Endothelial cell of umbilical vein (primary cell): ENCODE data around the gene NSD1. TPM values are rescaled to one million over a fixed set of nuclear protein-coding genes. Genes with fewer than 3 reads are reported as not detected.

Source experiments
- BruUV-seq: library from RNA; stranded (reverse); fragments of 400-500 nt; replicated peaks from 2 replicates; lab custom pipeline; 2021; lab: Mats Ljungman, UMichigan
- CTCF ChIA-PET: fragments of 300-600, 350-600 bp; sonication (Branson Sonifier 250); formaldehyde crosslinking; loops from one replicate; lab custom pipeline; 2021; ENCODE audit warnings: antibody characterized with exemption, inconsistent platforms; lab: Charles Lee
- POLR2A ChIA-PET: fragments of 300-600, 350-600 bp; sonication (Branson Sonifier 250); formaldehyde crosslinking; loops from one replicate; lab custom pipeline; 2021; ENCODE audit warnings: antibody characterized with exemption, inconsistent platforms; lab: Charles Lee
- DNase-seq: peaks from one replicate; pipeline ENCODE4 v3.0.0-alpha.2; 2011; ENCODE audit warnings: low read depth, low spot score
- FAIRE-seq: peaks from 2 replicates; lab custom pipeline; 2011; peaks lifted over from hg19 to GRCh38; lab: Jason Lieb, UNC
- H2AFZ ChIP-seq: 2 replicates; pipeline ENCODE4 v1.6.0; 2012; ENCODE audit warnings: low read depth, low read length, control low read depth, inconsistent platforms
- H3K27ac ChIP-seq: 2 replicates; pipeline ENCODE4 v1.5.1; 2011; ENCODE audit warnings: low read depth, mild to moderate bottlenecking, control low read depth, low read length, moderate library complexity; ENCODE audit not compliant: insufficient read depth
- H3K27me3 ChIP-seq, 2 experiments: 2 replicates each; pipeline versions ENCODE4 v1.6.0 to v1.6.1; 2011; ENCODE audit warnings: low read length in 2 of 2, mixed read lengths in 1 of 2; ENCODE audit not compliant: control insufficient read depth in 2 of 2, insufficient read depth in 2 of 2
- H3K36me3 ChIP-seq, 2 experiments: 2 replicates in 1 of 2; 3 replicates in 1 of 2; pipeline ENCODE4 v1.5.1; 2011; ENCODE audit warnings: low read length in 2 of 2, mild to moderate bottlenecking in 1 of 2, moderate library complexity in 1 of 2; ENCODE audit not compliant: control insufficient read depth in 2 of 2, insufficient read depth in 2 of 2; ENCODE audit errors: extremely low read depth in 1 of 2
- H3K4me1 ChIP-seq: 3 replicates; pipeline ENCODE4 v1.5.1; 2011; ENCODE audit warnings: mild to moderate bottlenecking, low read length; ENCODE audit not compliant: control insufficient read depth, insufficient read depth; ENCODE audit errors: extremely low read depth
- H3K4me2 ChIP-seq: 2 replicates; pipeline ENCODE4 v1.6.1; 2011; ENCODE audit warnings: low read length, control low read depth, mixed read lengths; ENCODE audit not compliant: insufficient read depth
- H3K4me3 ChIP-seq, 3 experiments: fragments of 200-600 bp in 1 of 3; sonication (generic), shearing (Covaris generic) in 1 of 3; replicated peaks in 1 of 3; 2 replicates each; pipeline ENCODE4 v1.5.1; 2011 to 2016; ENCODE audit warnings: control low read depth in 3 of 3, low read length in 3 of 3, mild to moderate bottlenecking in 2 of 3, inconsistent platforms in 1 of 3, low read depth in 1 of 3, moderate library complexity in 1 of 3; ENCODE audit not compliant: insufficient read depth in 1 of 3
- H3K79me2 ChIP-seq: 2 replicates; pipeline ENCODE4 v1.6.0; 2012; ENCODE audit warnings: low read length, inconsistent platforms; ENCODE audit not compliant: control insufficient read depth, insufficient read depth
- H3K9ac ChIP-seq: replicated peaks from 2 replicates; pipeline ENCODE3; 2011; ENCODE audit warnings: low read length, control low read depth; ENCODE audit not compliant: insufficient read depth; ENCODE audit errors: extremely low read depth
- H3K9me1 ChIP-seq: replicated peaks from 3 replicates; pipeline ENCODE4 v1.6.0; 2011; ENCODE audit warnings: mild to moderate bottlenecking, low read length; ENCODE audit not compliant: control insufficient read depth, insufficient read depth; ENCODE audit errors: extremely low read depth
- H3K9me3 ChIP-seq: replicated peaks from 2 replicates; pipeline ENCODE4 v1.5.1; 2012; ENCODE audit warnings: low read length, inconsistent platforms; ENCODE audit not compliant: control insufficient read depth, insufficient read depth
- H4K20me1 ChIP-seq: replicated peaks from 2 replicates; pipeline ENCODE3; 2011; ENCODE audit warnings: mild to moderate bottlenecking, low read length; ENCODE audit not compliant: control insufficient read depth, insufficient read depth; ENCODE audit errors: extremely low read depth
- EZH2 ChIP-seq: IDR thresholded peaks from 2 replicates; pipeline ENCODE4 v1.6.1; 2012; ENCODE audit warnings: borderline replicate concordance, low read depth, mild to moderate bottlenecking, moderate library complexity, low read length, inconsistent platforms; ENCODE audit not compliant: severe bottlenecking
- FOS ChIP-seq: IDR thresholded peaks from 2 replicates; pipeline ENCODE4 v1.6.1; 2011; ENCODE audit warnings: mild to moderate bottlenecking, low read length, moderate library complexity, borderline replicate concordance; ENCODE audit not compliant: insufficient read depth
- GATA2 ChIP-seq: IDR thresholded peaks from 2 replicates; pipeline ENCODE4 v1.7.0; 2011; ENCODE audit warnings: low read depth, mild to moderate bottlenecking, moderate library complexity, mixed read lengths, low read length; ENCODE audit not compliant: insufficient read length, insufficient read depth
- JUN ChIP-seq: IDR thresholded peaks from 2 replicates; pipeline ENCODE4 v1.6.1; 2011; ENCODE audit warnings: borderline replicate concordance, low read depth; ENCODE audit not compliant: insufficient read length, insufficient read depth
- MYC ChIP-seq: IDR thresholded peaks from one replicate; pipeline ENCODE4 v1.6.1; 2011; ENCODE audit warnings: mild to moderate bottlenecking, low read depth, low read length
- POLR2A ChIP-seq: IDR thresholded peaks from 2 replicates; pipeline ENCODE4 v1.6.1; 2012; ENCODE audit warnings: low read depth, mild to moderate bottlenecking, control low read depth, low read length
- POLR2AphosphoS5 ChIP-seq: IDR thresholded peaks from 2 replicates; pipeline ENCODE4 v1.6.1; 2012; ENCODE audit warnings: low read depth, mild to moderate bottlenecking, control low read depth, low read length, moderate library complexity; ENCODE audit not compliant: insufficient read depth
- dilution Hi-C: fragments of 300-500 bp; cut with MboI; formaldehyde crosslinking; loops from one replicate; pipeline ENCODE4 v1.15.0; 2019; ENCODE audit warnings: low sequenced_read_pairs; ENCODE audit not compliant: extremely low pct_ligation_motif_present
- intact Hi-C: fragments of 100-400 bp; cut with micrococcal nuclease; formaldehyde crosslinking; loops from one replicate; pipeline ENCODE4 v1.10.0; 2022
- polyA plus RNA-seq, 4 experiments: library from polyadenylated mRNA; depleted of rRNA in 3 of 4; stranded (reverse) in 3 of 4; unstranded in 1 of 4; fragments of >200 nt; gene quantifications; 2 replicates each; pipeline versions ENCODE4 v1.2.1 to v1.2.3, GENCODE V29; 2011 to 2012; ENCODE audit warnings: missing spikeins in 1 of 4
- total RNA-seq: library from RNA; stranded (reverse); gene quantifications from 2 replicates; pipeline ENCODE4 v1.2.3, GENCODE V29; 2021
- TF ChIP-seq, protein P1 (sequence below), 2 donors: IDR thresholded peaks; 1 replicate in 1 of 2; 2 replicates in 1 of 2; pipeline ENCODE4 v1.5.1; 2011; ENCODE audit warnings: low read length in 2 of 2, mild to moderate bottlenecking in 2 of 2, moderate library complexity in 2 of 2, control low read depth in 1 of 2, inconsistent platforms in 1 of 2, low read depth in 1 of 2; ENCODE audit not compliant: insufficient read depth in 1 of 2; ENCODE audit errors: extremely low read depth in 1 of 2
- TF ChIP-seq, protein P2 (sequence below): IDR thresholded peaks from 2 replicates; pipeline ENCODE4 v1.6.1; 2011; ENCODE audit not compliant: insufficient read depth, insufficient read length

The NSD1 gene
- total and polyA plus RNA-seq, 2 donors (not counting 3 experiments of a cell fraction or from before 2014, with no cell fraction given): 14.4 to 90.4 TPM

DNA sequence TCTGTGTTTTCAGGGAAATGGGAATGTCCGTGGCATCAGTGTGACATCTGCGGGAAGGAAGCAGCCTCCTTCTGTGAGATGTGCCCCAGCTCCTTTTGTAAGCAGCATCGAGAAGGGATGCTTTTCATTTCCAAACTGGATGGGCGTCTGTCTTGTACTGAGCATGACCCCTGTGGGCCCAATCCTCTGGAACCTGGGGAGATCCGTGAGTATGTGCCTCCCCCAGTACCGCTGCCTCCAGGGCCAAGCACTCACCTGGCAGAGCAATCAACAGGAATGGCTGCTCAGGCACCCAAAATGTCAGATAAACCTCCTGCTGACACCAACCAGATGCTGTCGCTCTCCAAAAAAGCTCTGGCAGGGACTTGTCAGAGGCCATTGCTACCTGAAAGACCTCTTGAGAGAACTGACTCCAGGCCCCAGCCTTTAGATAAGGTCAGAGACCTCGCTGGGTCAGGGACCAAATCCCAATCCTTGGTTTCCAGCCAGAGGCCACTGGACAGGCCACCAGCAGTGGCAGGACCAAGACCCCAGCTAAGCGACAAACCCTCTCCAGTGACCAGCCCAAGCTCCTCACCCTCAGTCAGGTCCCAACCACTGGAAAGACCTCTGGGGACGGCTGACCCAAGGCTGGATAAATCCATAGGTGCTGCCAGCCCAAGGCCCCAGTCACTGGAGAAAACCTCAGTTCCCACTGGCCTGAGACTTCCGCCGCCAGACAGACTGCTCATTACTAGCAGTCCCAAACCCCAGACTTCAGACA is 160.4 kb downstream of the NSD1 start:
- FAIRE-seq (no peak), DNase-seq (no peak)
- H3K4me1 ChIP-seq: peaks cover 13% of the 10 kb centered on the region
- H2AFZ ChIP-seq: no peak overlapping the region
- TF ChIP-seq, protein P1, sequence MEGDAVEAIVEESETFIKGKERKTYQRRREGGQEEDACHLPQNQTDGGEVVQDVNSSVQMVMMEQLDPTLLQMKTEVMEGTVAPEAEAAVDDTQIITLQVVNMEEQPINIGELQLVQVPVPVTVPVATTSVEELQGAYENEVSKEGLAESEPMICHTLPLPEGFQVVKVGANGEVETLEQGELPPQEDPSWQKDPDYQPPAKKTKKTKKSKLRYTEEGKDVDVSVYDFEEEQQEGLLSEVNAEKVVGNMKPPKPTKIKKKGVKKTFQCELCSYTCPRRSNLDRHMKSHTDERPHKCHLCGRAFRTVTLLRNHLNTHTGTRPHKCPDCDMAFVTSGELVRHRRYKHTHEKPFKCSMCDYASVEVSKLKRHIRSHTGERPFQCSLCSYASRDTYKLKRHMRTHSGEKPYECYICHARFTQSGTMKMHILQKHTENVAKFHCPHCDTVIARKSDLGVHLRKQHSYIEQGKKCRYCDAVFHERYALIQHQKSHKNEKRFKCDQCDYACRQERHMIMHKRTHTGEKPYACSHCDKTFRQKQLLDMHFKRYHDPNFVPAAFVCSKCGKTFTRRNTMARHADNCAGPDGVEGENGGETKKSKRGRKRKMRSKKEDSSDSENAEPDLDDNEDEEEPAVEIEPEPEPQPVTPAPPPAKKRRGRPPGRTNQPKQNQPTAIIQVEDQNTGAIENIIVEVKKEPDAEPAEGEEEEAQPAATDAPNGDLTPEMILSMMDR (IDR thresholded peaks at IDR 0.05; ENCODE audit: extremely low read depth in 1 of 2, insufficient read depth in 1 of 2, low read depth in 1 of 2, low read length in 2 of 2): no peak
- no peak for TF ChIP-seq MYC
- no peak for TF ChIP-seq FOS
- no peak for TF ChIP-seq POLR2AphosphoS5
- no peak for TF ChIP-seq POLR2A
- TF ChIP-seq JUN: no peak
- TF ChIP-seq EZH2: no peak
- TF ChIP-seq, protein P2, sequence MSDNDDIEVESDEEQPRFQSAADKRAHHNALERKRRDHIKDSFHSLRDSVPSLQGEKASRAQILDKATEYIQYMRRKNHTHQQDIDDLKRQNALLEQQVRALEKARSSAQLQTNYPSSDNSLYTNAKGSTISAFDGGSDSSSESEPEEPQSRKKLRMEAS: no peak
- TF ChIP-seq GATA2: no peak
- H3K79me2 ChIP-seq: no peaks in the 10 kb centered on the region
- H3K27ac ChIP-seq: no peak overlapping the region
- no peak overlapping the region for H3K4me3 ChIP-seq
- H3K9me1 ChIP-seq: no peaks in the 10 kb centered on the region
- H3K4me2 ChIP-seq: no peak overlapping the region
- dilution Hi-C loops (no loop called here), intact Hi-C loops (no loop called here)
- no TSS peak for BruUV-seq
- H3K9ac ChIP-seq: no peak overlapping the region
- ChIA-PET POLR2A (interaction anchor here (0.6 kb wide), 1 partner anchor 15 kb away, joined by 3 read pairs; no protein-coding TSS in a partner anchor), CTCF (interaction anchor here (1.7 kb wide), 1 partner anchor 16 kb away, joined by 5 read pairs; no protein-coding TSS in a partner anchor)
- H3K27me3 ChIP-seq: no peaks in the 10 kb centered on the region
- no peaks in the 10 kb centered on the region for H4K20me1 ChIP-seq
- peaks cover 7 to 34% of the 10 kb centered on the region in 2 experiments for H3K36me3 ChIP-seq
- H3K9me3 ChIP-seq: no peaks in the 10 kb centered on the region
